Esophagus mucosa (tissue), 1 donor: ENCODE data around the gene ORC4. TPM values are rescaled to one million over a fixed set of nuclear protein-coding genes. Genes with fewer than 3 reads are reported as not detected.

Experiments used
- ATAC-seq: fragments of 200-7000 bp; cut with Tn5 transposase; one replicate; pipeline ENCODE4 v1.9.1; 2020
- total RNA-seq: library from RNA; stranded (reverse); gene quantifications from one replicate; pipeline ENCODE4 v1.2.4, GENCODE V29; 2023
- donor health status: DM: yes; HTN: yes; CAD: no.

ORC4 gene
- total RNA-seq, result 24.0 TPM

GRCh38 chr2:148020111-148021058, at the start of gene ORC4:
ORC4 (minus strand) TSS chr2:148020737; CDS start chr2:147975958, 44,779 bp downstream.
- peak; percentile 99 for ATAC-seq

DNA sequence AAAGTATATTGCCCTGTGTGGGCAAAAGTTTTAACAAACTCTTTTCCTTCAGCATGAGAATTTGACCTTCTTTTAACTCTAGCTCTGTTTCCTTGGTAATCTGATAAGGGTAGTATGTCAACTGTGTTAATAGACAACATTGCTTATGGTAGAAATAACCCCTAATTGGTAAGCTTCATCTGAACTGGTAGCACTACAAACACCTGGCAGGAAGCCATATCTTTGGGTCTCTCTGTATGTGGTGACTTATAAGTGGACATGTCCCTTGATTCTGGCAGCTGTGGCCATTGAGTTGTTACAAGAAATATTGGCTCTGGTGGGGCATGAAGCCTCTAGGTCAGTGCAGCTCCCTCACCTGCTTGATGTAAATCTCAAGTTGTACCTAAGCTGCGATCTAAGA, 47.3 kb upstream of the ORC4 start:
- no peak for ATAC-seq

DNA sequence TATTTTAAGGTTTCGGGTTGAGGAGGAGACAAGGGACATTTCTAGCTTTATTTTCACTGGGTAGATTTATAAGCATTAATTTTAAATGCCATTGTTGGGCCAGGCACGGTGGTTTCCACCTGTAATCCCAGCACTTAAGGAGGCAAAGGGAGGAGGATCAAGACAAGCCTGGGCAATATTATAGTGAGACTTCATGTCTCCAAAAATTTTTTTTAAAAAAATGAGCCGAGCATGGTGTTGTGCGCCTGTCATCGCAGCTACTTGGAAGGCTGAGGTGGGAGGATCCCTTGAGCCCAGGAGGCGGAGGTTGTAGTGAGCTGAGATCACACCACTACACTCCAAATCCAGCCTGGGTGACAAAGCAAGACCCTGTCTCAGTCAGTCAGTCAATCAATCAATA, 45.4 kb upstream of the ORC4 start:
- ATAC-seq, result peak; percentile 69

- no peak for ATAC-seq
Measured at GRCh38 chr2:148063633-148064032, 43.1 kb upstream of the ORC4 start.

GRCh38 chr2:148058641-148059040, 38.1 kb upstream of the ORC4 start:
- ATAC-seq, result no peak

DNA sequence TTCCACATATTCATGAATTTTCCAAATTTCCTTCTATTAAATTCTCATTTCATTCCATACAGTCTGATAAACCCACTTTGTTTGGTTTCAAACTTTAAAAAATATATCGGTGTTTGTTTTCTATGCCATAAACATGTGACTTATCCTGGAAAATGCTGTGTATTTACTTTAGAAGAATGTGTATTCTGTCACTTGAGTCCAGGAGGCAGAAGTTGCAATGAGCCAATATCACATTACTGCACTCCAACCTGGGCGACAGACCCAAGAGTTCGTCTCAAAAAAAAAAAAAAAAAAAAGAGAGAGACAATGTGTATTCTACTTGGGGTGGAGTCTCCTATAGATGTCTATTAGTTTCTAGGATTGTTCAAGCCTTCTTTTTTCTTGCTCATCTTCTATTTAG, 32.1 kb upstream of the ORC4 start:
- no peak for ATAC-seq

- ATAC-seq, result no peak
Measured at GRCh38 chr2:148049284-148049683, 28.7 kb upstream of the ORC4 start.

- ATAC-seq, result no peak
Measured at GRCh38 chr2:148048475-148049221, 28.1 kb upstream of the ORC4 start.

- ATAC-seq, result no peak
Measured at GRCh38 chr2:148046802-148047201, 26.3 kb upstream of the ORC4 start.

DNA sequence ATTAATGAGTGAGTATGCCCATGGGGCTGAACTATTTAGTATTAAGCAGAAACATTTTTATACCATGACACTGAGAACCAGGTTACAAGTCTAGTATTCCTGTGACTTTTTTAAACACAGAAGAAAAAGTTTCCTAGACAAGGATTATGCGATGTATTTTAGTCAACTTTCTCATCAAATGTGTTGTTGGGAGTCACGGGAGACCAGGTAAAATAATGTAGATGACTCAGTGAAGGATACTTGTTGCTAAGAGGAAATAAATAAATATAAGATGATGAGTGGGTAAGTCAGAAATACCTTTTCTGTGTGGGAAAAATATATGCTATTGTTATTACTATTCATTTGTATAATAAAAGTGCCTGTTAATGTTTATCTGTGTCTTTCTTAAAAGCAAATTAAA, 23.8 kb upstream of the ORC4 start:
- ATAC-seq, result no peak

DNA sequence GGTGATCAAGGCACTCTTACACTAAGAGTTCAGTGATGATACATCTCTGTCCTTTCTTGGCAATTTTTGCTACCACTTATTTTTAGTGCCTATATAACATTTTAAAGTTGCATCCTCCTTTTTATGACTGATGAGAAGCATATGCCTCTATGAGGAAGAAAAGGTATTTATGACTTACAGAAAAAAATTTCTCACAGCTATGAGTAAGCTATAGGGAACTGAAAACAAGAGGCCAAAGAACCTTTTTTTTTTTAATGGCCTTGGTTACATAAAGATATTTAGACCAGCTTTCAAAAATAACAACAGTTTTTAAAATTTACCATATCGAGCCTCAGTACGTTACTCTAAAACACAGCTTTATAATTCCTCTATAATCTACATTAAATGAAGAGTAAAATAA, 21.7 kb upstream of the ORC4 start:
- ATAC-seq, result no peak

DNA sequence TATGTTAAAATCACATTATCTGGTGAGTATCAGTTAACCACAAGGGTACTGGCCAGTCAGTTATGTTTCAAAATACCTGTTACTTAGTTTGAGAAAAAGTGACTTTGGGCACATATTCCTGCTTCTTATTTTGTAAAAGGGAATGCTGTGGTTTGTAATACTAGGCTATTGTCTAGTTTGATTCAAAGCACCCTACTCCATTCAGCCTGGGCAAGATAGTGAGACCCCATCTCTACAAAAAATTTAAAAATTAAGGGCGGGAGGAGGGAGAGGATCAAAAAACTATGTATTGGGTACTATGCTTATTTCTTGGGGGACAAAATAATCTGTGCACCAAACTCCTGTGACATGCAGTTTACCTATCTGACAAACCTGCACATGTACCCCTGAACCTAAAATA, 19.2 kb upstream of the ORC4 start:
- no peak for ATAC-seq

DNA sequence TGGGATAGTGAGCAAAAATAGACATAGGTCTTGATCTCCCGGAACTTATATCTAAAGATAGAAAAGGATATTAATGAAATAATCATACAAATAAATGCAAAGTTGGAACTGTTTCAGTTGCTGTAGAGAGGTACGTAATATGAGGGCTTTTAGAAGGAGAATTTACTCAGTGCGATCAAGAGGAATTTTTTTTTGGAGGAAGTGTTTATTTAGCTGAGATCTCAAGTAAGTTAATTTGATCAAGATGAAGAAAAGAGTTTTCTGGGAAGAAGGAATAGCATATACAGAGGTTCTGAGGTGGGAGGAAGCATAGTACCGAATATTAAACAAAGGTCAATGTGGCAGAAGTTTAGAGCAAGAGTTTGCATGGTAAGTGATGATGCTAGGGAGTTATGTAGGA, 11.7 kb upstream of the ORC4 start:
- no peak for ATAC-seq

- no peak for ATAC-seq
Measured at GRCh38 chr2:148031152-148031551, 10.6 kb upstream of the ORC4 start.

DNA sequence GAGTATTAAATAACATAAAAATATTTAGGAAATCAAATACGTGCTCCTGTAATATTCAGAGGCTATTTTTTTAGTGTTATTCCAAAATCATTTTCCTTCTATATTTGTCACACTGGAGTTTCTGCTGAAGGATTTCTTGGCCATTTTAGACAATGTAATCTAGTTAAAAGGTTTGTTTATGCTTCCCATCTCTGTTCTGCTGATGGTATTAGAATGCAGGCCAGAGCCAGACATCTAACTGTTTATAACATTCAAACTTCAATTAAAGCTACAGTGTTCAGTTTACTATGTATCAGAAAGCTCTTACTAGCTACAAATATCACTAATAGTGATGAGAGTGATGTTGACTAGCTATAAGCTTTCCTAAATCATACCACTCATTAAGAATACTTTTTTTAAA, 8.2 kb upstream of the ORC4 start:
- no peak for ATAC-seq

- no peak for ATAC-seq
Measured at GRCh38 chr2:148027822-148028221, 7.3 kb upstream of the ORC4 start.

- no peak for ATAC-seq
Measured at GRCh38 chr2:148026573-148026972, 6.0 kb upstream of the ORC4 start.

- ATAC-seq, result no peak
Measured at GRCh38 chr2:148023861-148024260, 3.3 kb upstream of the ORC4 start.

- no peak for ATAC-seq
Measured at GRCh38 chr2:148022882-148023281, 2.3 kb upstream of the ORC4 start.

GRCh38 chr2:148022351-148022750, 1.8 kb upstream of the ORC4 start:
- no peak for ATAC-seq

DNA sequence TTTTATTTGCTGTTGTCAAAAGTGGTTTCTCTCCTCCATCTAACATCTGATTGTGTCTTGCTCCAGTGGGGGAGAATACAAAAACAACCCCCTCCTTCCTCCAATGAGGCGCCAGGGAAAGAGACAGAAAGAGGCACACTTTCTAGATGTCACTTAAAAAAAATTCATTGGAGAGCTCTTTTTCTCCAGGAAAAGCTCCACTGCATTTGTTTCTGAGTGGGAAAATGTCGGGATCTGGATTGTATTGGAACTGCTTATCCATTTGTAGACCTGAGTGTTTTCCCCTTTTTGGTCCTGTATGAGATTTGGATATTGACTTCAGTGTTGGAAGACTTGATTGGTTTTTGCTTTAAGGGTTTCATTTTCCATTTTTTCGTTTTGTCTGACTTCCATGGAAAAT, 1.3 kb upstream of the ORC4 start:
- no peak for ATAC-seq

- peak; percentile 2 for ATAC-seq
Measured at GRCh38 chr2:148021059-148021861, 723 bp upstream of the ORC4 start, which contains the start of gene MBD5. MBD5 (plus strand) TSS chr2:148021091.

- ATAC-seq, result no peak
Measured at GRCh38 chr2:148014616-148015015, 5.9 kb downstream of the ORC4 start.
